ENCODE measurements around the gene GALNT10.

GALNT10 gene

GRCh38 chr5:154268073-154268472 is 77.5 kb downstream of the GALNT10 start:
- no peak for DNase-seq

GRCh38 chr5:154269414-154269813 is 78.9 kb downstream of the GALNT10 start:
- no peak for DNase-seq

GRCh38 chr5:154271466-154271865 is 80.9 kb downstream of the GALNT10 start:
- no peak for DNase-seq

GRCh38 chr5:154271936-154272514 is 81.5 kb downstream of the GALNT10 start:
- no peak for DNase-seq

- no peak for DNase-seq
These were observed 82.6 kb downstream of the GALNT10 start for GRCh38 chr5:154273028-154273617.

- DNase-seq, result no peak
These were observed 83.7 kb downstream of the GALNT10 start for GRCh38 chr5:154273963-154274827.

- no peak for DNase-seq
These were observed 84.3 kb downstream of the GALNT10 start for GRCh38 chr5:154274828-154275185.

GRCh38 chr5:154275566-154275965 is 85.0 kb downstream of the GALNT10 start:
- no peak for DNase-seq

GRCh38 chr5:154276261-154276972 is 85.9 kb downstream of the GALNT10 start:
- no peak for DNase-seq

- no peak for DNase-seq
These were observed 86.4 kb downstream of the GALNT10 start for GRCh38 chr5:154276973-154277331.

- no peak for DNase-seq
These were observed 87.0 kb downstream of the GALNT10 start for GRCh38 chr5:154277499-154277898.

GRCh38 chr5:154278186-154278585 is 87.7 kb downstream of the GALNT10 start:
- DNase-seq, result no peak

GRCh38 chr5:154278908-154279307 is 88.4 kb downstream of the GALNT10 start:
- no peak for DNase-seq

GRCh38 chr5:154284433-154284832 is 93.9 kb downstream of the GALNT10 start:
- DNase-seq, result no peak

GRCh38 chr5:154285661-154286408 is 95.3 kb downstream of the GALNT10 start:
- no peak for DNase-seq

GRCh38 chr5:154286557-154286956 is 96.0 kb downstream of the GALNT10 start:
- no peak for DNase-seq

GRCh38 chr5:154287136-154287535 is 96.6 kb downstream of the GALNT10 start:
- no peak for DNase-seq

- DNase-seq, result no peak
These were observed 97.6 kb downstream of the GALNT10 start for GRCh38 chr5:154288145-154288544.

- DNase-seq, result no peak
These were observed 101.4 kb downstream of the GALNT10 start for GRCh38 chr5:154291917-154292316.

- DNase-seq, result no peak
These were observed 102.7 kb downstream of the GALNT10 start for GRCh38 chr5:154293219-154293618.

- no peak for DNase-seq
These were observed 105.0 kb downstream of the GALNT10 start for GRCh38 chr5:154295551-154295950.

GRCh38 chr5:154296525-154297159 is 106.1 kb downstream of the GALNT10 start:
- DNase-seq, result no peak
